GM10266 (cell line): Measurements from ENCODE around the gene NDUFA8.

Source experiments
- DNase-seq: peaks from one replicate; pipeline ENCODE4 v3.0.0; 2012; ENCODE audit errors: extremely low spot score
- CTCF ChIP-seq: IDR thresholded peaks from 2 replicates; pipeline ENCODE4 v1.5.1; 2012; ENCODE audit warnings: mild to moderate bottlenecking, low read depth; ENCODE audit not compliant: control insufficient read depth, insufficient read depth; ENCODE audit errors: missing control alignments

NDUFA8 gene

GRCh38 chr9:122173670-122174069 lies 14.1 kb upstream of the NDUFA8 start:
- no peak for DNase-seq
- no peak for TF ChIP-seq CTCF

- no peak for TF ChIP-seq CTCF
- no peak for DNase-seq
These were observed 12.6 kb upstream of the NDUFA8 start for GRCh38 chr9:122172131-122172530.

GRCh38 chr9:122168356-122168755 lies 8.8 kb upstream of the NDUFA8 start:
- DNase-seq = no peak
- TF ChIP-seq CTCF = no peak

GRCh38 chr9:122164286-122164685 lies 4.7 kb upstream of the NDUFA8 start:
- DNase-seq = no peak
- no peak for TF ChIP-seq CTCF

- TF ChIP-seq CTCF = no peak
These were observed 2.8 kb upstream of the NDUFA8 start for GRCh38 chr9:122162415-122162814.

GRCh38 chr9:122159925-122160246 lies 307 bp upstream of the NDUFA8 start:
- TF ChIP-seq CTCF = no peak
- DNase-seq = no peak

More at GRCh38 chr9:122162415-122162814, 2.8 kb upstream of the NDUFA8 start:
- DNase-seq = no peak

GRCh38 chr9:122158202-122158601 lies 1.4 kb downstream of the NDUFA8 start:
- peak; percentile 28 for TF ChIP-seq CTCF
- peak; percentile 21 for DNase-seq
